ENCODE measurements around the gene TUBGCP3. TPM values are rescaled to one million over a fixed set of nuclear protein-coding genes. Genes with fewer than 3 reads are reported as not detected.

Gene TUBGCP3
- total and polyA plus RNA-seq, 11 donors, result 6.0 to 23.5 (median 15.6) TPM

DNA sequence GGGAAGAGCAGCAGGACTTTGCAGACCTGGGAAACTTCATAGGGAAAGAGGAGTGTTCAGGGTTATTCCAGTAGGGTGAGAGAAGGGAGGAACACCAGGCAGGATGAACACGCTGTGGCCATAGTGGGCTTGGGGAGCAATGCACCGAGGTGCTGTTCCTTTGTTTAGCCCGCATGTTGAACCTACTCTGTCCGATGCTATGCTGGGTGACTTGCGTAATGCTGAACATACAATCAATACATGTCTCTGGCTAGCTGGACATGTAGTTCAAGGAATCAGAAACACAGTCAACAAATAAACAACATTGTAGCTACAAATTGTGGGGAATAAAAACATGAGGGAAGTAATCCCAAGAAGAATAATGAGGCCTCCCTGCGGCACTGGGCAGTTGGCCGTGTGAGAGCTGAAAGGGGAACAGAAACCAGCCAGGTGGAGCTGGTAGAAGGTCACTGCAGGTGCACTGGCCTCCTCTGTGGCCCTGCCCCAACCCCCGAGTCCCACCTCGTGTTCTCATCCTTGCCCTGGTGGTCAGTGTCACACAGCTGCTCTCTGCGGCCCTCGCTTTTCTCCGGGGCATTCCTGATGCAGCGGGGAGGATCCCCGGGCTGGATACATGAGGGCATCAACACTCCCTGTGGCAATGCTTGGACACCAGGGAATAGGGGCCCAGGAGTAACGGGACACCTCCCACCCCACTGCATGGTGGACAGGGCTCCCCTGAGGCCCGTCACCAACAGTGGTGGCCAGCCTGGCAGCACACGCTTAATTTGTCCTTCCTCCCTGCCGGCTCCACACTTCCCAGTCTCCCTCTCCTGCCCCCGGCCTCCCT, 36.9 kb upstream of the TUBGCP3 start:
- 88 to 91% (median 89%) methylated on average over 13 to 19 of the region's 19 CpGs for WGBS, 4 donors
- H3K4me1 ChIP-seq, result no peaks in the 10 kb centered on the region
- no peaks in the 10 kb centered on the region for H3K36me3 ChIP-seq
- intact Hi-C loops (cut with DNase I), result no loop called here
- DNase-seq, result no peak
- TF ChIP-seq, protein P1, sequence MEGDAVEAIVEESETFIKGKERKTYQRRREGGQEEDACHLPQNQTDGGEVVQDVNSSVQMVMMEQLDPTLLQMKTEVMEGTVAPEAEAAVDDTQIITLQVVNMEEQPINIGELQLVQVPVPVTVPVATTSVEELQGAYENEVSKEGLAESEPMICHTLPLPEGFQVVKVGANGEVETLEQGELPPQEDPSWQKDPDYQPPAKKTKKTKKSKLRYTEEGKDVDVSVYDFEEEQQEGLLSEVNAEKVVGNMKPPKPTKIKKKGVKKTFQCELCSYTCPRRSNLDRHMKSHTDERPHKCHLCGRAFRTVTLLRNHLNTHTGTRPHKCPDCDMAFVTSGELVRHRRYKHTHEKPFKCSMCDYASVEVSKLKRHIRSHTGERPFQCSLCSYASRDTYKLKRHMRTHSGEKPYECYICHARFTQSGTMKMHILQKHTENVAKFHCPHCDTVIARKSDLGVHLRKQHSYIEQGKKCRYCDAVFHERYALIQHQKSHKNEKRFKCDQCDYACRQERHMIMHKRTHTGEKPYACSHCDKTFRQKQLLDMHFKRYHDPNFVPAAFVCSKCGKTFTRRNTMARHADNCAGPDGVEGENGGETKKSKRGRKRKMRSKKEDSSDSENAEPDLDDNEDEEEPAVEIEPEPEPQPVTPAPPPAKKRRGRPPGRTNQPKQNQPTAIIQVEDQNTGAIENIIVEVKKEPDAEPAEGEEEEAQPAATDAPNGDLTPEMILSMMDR (IDR thresholded peaks at IDR 0.05), result no peak
- TF ChIP-seq POLR2A (IDR thresholded peaks at IDR 0.05), result no peak
- no peak for ATAC-seq
- no peak overlapping the region for H3K4me3 ChIP-seq
- peaks cover 0 to 11% (median 0%) of the 10 kb centered on the region in 9 donors for H3K27me3 ChIP-seq
- no peak overlapping the region for H3K27ac ChIP-seq
- no peaks in the 10 kb centered on the region for H3K9me3 ChIP-seq

DNA sequence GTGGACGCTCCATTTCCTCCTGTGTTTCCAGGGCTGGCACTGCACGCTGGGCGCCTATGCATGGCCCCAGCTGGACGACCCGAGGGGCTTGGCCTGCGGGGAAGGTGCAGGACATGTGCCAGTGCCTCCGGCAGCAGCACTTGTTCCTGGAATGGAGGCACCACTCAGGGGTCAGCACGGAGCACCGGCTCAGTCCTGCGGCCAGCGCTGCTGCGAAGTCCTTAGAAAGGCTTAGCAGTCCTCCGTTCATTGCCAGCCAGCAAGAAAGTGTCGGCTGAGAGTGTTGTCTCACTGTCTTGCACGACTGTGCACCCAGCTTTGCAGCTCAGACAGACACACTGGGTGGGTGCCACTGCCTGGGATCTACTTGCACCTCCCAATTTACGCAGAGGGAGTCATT, 36.1 kb upstream of the TUBGCP3 start:
- H3K36me3 ChIP-seq, result no peaks in the 10 kb centered on the region
- no peak overlapping the region for H3K27ac ChIP-seq
- 86 to 96% (median 90%) methylated on average over 15 to 16 of the region's 16 CpGs for WGBS, 4 donors
- H3K4me1 ChIP-seq, result no peaks in the 10 kb centered on the region
- TF ChIP-seq, protein P1 (IDR thresholded peaks at IDR 0.05), result no peak
- no peak for TF ChIP-seq POLR2A (IDR thresholded peaks at IDR 0.05)
- DNase-seq (no peak), ATAC-seq (no peak)
- no peaks in the 10 kb centered on the region for H3K9me3 ChIP-seq
- peaks cover 0 to 7% (median 0%) of the 10 kb centered on the region in 9 donors for H3K27me3 ChIP-seq
- H3K4me3 ChIP-seq, result no peak overlapping the region
- intact Hi-C loops (cut with DNase I), result no loop called here

DNA sequence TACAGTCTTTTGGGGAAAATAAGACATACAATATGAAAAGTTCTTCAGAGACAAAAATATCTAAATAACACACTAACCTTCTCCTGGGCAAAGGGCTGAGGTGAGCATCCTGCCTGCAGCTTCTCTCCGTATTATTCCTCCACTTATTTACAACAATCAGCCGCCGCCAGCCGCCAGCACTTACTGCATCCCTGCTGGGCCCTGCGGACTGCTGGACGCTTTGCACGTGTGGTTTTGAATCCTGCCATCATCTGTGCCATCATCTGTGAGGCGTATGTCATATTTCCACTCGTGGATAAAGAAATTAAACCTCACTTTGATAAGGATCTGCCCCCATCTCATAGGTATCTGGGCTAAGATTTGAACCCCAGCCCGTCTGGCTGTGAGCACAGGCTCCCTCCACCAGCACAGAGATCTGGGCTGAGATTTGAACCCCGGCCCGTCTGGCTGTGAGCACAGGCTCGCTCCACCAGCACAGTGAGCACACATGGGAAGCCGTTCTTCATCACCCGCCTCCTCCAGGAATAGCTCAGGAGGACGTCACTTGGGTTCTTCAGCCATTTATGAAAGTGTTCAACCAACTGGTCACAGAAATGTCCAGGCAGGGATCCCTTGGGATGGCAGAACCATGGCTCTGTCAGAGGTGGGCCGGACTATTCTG, 35.2 kb upstream of the TUBGCP3 start:
- no peak for TF ChIP-seq POLR2A (IDR thresholded peaks at IDR 0.05)
- TF ChIP-seq, protein P1 (IDR thresholded peaks at IDR 0.05), result no peak
- no peaks in the 10 kb centered on the region for H3K9me3 ChIP-seq

DNA sequence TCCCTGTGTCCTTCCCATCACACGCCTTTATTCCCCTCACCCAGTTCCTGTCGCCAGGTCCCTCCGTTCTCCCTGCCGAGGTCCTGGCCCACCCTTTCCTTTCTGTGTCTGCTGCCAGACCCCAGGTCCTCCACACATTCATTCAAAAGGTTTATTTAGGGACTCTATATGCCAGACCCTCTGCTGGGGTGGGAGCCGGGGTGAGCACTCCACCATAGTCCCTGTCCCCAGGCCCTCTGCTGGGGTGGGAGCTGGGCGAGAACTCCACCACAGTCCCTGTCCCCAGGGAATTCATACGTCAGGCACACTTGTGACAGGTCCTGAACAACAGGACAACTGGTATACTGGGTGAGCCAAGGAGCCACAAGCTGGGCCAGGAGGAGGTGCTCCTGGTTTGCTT, 34.4 kb upstream of the TUBGCP3 start:
- no peaks in the 10 kb centered on the region for H3K4me1 ChIP-seq
- H3K4me3 ChIP-seq, result no peak overlapping the region
- WGBS, 4 donors, result 56 to 62% (median 61%) methylated on average over 7 of the region's 7 CpGs
- intact Hi-C loops (cut with DNase I), result no loop called here
- DNase-seq (no peak), ATAC-seq (no peak)
- no peak for TF ChIP-seq POLR2A (IDR thresholded peaks at IDR 0.05)
- TF ChIP-seq, protein P1 (IDR thresholded peaks at IDR 0.05), result no peak
- H3K27me3 ChIP-seq, result peaks cover 0 to 6% (median 0%) of the 10 kb centered on the region in 9 donors
- H3K27ac ChIP-seq, result no peak overlapping the region
- no peaks in the 10 kb centered on the region for H3K9me3 ChIP-seq
- H3K36me3 ChIP-seq, result no peaks in the 10 kb centered on the region

More for the DNA sequence above, 35.2 kb upstream of the TUBGCP3 start:
- WGBS, 4 donors, result 79 to 88% (median 85%) methylated on average over 16 to 17 of the region's 17 CpGs
- no peaks in the 10 kb centered on the region for H3K36me3 ChIP-seq
- no peak overlapping the region for H3K4me3 ChIP-seq
- ATAC-seq (no peak), DNase-seq (no peak)
- peaks cover 0 to 6% (median 0%) of the 10 kb centered on the region in 9 donors for H3K27me3 ChIP-seq
- intact Hi-C loops (cut with DNase I), result no loop called here
- H3K4me1 ChIP-seq, result no peaks in the 10 kb centered on the region
- H3K27ac ChIP-seq, result no peak overlapping the region
